NCI-H1105 (cell line): Measurements from ENCODE around the gene PEX11B.

Source experiments
- DNase-seq: peaks from one replicate; lab custom pipeline; 2025; lab: John Stamatoyannopoulos, UW

The PEX11B gene

DNA sequence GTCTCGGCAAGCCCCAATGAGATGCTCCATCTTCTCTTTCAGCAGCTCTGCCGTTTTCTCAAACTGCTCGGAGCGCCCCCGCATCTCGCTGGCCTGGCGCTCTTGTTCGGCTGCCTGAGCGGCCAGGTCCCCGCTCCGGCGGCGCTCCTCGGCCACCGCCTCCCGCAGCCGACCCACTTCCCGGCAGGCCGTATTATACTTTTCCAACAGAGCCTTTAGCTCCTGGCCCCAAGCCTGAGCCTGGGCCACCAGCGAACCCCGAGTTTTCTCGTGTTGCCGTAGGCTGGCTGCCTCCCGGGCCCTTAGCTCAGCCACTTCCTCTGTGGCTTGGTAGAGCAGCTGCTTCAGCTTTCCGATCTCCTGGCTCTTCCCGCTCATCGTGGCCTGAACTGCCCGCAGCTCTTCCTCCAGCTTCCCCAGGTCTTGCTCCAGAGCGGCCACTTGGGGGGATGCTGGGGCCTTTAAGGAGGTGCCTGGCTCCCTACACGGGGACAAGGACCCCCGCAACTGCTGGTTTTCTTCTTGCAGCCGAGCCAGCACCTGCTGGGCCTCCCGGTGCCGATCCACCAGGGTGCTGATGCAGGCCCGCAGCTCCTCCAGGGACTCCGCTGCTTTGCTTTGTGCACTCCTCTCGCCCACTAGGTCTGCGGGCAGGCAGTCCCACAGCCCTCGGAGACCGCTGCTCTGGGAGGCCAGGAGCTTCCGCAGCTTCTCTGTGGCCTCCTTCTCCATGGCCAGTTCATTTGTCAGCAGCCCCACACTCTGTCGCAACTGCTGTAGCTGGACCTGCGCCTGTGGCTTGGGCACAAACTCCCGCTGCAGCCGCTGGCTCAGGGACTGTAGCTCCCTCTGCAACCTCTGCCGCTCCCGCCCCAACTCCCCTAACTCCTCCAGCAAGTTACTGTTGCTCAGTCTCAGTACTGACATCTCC is 46.3 kb downstream of the PEX11B start:
- no peak for DNase-seq

DNA sequence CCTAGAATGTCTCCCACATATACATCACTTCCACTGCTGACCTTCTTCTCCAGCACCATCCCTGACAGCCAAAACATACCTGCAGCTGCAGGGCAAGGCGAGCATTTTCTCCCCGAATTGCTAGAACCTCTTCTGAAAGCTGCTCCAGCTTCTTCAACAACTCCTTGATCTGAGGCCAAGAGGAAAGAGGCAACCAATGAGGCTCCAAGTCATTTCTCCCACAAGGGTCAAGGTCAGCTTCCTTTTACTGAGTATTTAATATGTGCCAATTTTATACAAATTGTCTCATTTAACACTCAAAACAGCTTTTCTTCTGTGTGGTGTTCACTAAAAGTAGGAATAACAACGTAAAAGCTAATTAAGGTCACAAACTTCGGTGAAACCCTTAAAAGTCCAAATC is 50.3 kb downstream of the PEX11B start:
- no peak for DNase-seq

DNA sequence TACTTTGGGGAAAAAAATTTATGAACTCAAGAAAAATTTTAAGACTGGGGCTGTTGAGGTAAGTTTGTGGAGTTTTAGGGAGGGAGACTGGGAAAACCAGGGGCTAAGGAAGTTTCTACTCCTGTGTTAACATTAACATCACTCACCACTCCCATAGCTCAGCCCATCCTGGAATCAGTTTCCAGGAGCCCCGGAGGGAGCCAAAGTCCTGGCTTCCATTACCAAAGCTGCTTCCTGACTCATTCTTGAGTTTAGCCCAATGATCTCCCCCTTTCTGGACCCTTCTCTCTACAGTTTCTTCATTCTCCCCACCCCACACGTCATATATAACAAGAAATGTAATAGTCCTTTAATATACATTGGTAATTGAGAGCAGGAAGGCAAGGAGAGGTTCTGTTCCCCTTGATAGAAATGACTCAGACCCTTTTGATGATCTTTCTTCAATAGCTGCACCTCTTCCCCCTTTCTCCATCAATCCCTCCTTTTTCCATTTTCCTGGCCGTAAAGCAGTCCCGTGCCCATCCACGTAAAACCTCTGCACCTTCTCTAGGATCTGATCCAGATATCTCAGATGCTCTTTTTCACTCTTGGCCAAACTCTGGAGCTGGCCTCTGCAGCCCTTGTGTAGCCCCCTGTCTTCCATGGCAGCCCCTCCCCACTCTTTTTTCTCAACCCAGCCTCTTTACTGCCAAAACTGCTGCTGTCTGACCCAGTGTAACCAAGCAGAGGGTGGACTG is 55.1 kb downstream of the PEX11B start:
- DNase-seq = no peak
